C4-2B (cell line): ENCODE results near the gene TASOR2.

ENCODE experiments used
- CTCF ChIP-seq: fragments of 450-650 bp; conservative IDR thresholded peaks from 2 replicates; pipeline ENCODE4 v1.5.1; 2017; ENCODE audit warnings: mild to moderate bottlenecking
- ZFX ChIP-seq: fragments of 450-650 bp; IDR thresholded peaks from 2 replicates; pipeline ENCODE4 v1.6.1; 2017

GRCh38 chr10:5679037-5679435, 5.6 kb upstream of the TASOR2 start:
- no peak for TF ChIP-seq CTCF
- no peak for TF ChIP-seq ZFX
